ENCODE data around the gene PSD2. TPM values are rescaled to one million over a fixed set of nuclear protein-coding genes. Genes with fewer than 3 reads are reported as not detected.

PSD2 gene
- total and polyA plus RNA-seq, 5 donors from 2014 or later, result not detected

DNA sequence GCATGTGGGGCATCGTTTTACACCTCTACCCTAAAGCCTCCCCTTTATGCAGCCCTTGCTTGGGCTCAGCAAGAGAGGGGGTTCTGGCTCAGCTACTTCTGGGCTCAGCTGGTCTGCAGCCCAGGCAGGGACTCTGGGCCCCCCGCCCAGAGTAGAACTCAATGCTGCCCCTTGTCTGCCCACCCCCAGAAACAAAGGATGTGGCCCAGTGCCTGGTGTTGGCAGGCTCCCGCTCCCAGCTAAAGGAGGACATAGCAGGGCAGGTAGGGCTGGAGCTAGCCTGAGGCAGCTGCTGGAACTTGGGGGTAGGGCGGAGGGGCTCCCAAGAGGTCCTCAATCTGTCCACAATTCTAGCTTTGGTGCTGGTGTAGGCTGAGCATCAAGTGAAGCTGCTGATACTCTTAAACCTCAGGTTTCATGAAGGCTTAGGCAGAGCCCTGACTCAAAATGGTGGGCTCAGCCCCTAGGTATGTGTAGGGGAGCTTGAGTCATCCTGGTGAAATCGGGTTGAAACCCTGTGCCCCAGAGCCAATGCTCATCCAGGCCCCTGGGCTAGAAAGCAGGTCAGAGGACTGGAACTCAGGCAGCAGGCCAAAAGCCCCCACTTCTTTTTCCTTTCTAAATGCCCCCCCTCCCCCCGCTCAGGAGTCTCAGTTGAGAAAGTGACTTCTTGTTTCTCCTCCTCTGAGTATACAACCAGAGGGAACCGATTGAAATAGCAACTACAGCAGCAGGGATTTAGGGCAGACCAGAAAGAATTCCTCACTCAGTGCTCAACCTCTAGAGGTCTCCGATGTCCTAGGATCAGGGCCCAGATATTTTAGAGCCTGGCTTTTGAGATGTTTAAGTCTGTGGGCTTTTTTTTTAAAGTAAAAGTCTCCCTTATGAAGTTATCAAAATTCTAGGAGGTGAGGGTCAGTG, 11.4 kb downstream of the PSD2 start:
- Histone ChIP-seq H3K9me3 (ENCODE audit: control insufficient read depth in 2 of 2, low read length in 2 of 2) (no peaks in the 10 kb centered on the region), H3K27ac (ENCODE audit: insufficient read depth, low read length, poor library complexity, severe bottlenecking) (no peak overlapping the region), H3K4me3 (ENCODE audit: low read depth, low read length) (no peak overlapping the region), H3K36me3 (ENCODE audit: control insufficient read depth, insufficient read depth, low read length) (no peaks in the 10 kb centered on the region), H3K4me1 (ENCODE audit: control insufficient read depth, insufficient read depth, low read length, poor library complexity, severe bottlenecking) (no peaks in the 10 kb centered on the region), H3K27me3 (ENCODE audit: control insufficient read depth, insufficient read depth, low read length) (no peaks in the 10 kb centered on the region)
- DNase-seq (no peak), ATAC-seq (ENCODE audit: low read depth in 2 of 2) (no peak)
- no peaks in the 10 kb centered on the region for H3K36me3 Mint-ChIP-seq
- no peak overlapping the region for H3K4me3 Mint-ChIP-seq
- H3K4me1 Mint-ChIP-seq, result no peaks in the 10 kb centered on the region
- no peak overlapping the region for H3K27ac Mint-ChIP-seq
- H3K27me3 Mint-ChIP-seq, result peaks cover 22% of the 10 kb centered on the region
- no peaks in the 10 kb centered on the region for H3K9me3 Mint-ChIP-seq

GRCh38 chr5:139807647-139808030, 12.0 kb downstream of the PSD2 start:
- Mint-ChIP-seq H3K9me3 (no peaks in the 10 kb centered on the region), H3K4me1 (no peaks in the 10 kb centered on the region), H3K27ac (no peak overlapping the region), H3K36me3 (no peaks in the 10 kb centered on the region), H3K4me3 (no peak overlapping the region), H3K27me3 (peaks cover 24% of the 10 kb centered on the region)
- Histone ChIP-seq H3K27ac (ENCODE audit: insufficient read depth, low read length, poor library complexity, severe bottlenecking) (no peak overlapping the region), H3K4me3 (ENCODE audit: low read depth, low read length) (no peak overlapping the region), H3K4me1 (ENCODE audit: control insufficient read depth, insufficient read depth, low read length, poor library complexity, severe bottlenecking) (no peaks in the 10 kb centered on the region), H3K9me3 (ENCODE audit: control insufficient read depth in 2 of 2, low read length in 2 of 2) (no peaks in the 10 kb centered on the region), H3K27me3 (ENCODE audit: control insufficient read depth, insufficient read depth, low read length) (no peaks in the 10 kb centered on the region), H3K36me3 (ENCODE audit: control insufficient read depth, insufficient read depth, low read length) (no peaks in the 10 kb centered on the region)
- DNase-seq (no peak), ATAC-seq (ENCODE audit: low read depth in 2 of 2) (no peak)

- Mint-ChIP-seq H3K4me3 (no peak overlapping the region), H3K27ac (no peak overlapping the region), H3K27me3 (peaks cover 24% of the 10 kb centered on the region), H3K36me3 (no peaks in the 10 kb centered on the region), H3K4me1 (no peaks in the 10 kb centered on the region), H3K9me3 (peaks cover 0 to 2% (median 0%) of the 10 kb centered on the region in 7 donors)
- Histone ChIP-seq H3K36me3 (ENCODE audit: control insufficient read depth, insufficient read depth, low read length) (no peaks in the 10 kb centered on the region), H3K4me3 (ENCODE audit: low read depth, low read length) (no peak overlapping the region), H3K27ac (ENCODE audit: insufficient read depth, low read length, poor library complexity, severe bottlenecking) (no peak overlapping the region), H3K9me3 (ENCODE audit: control insufficient read depth in 2 of 2, low read length in 2 of 2) (no peaks in the 10 kb centered on the region), H3K4me1 (ENCODE audit: control insufficient read depth, insufficient read depth, low read length, poor library complexity, severe bottlenecking) (no peaks in the 10 kb centered on the region), H3K27me3 (ENCODE audit: control insufficient read depth, insufficient read depth, low read length) (no peaks in the 10 kb centered on the region)
- ATAC-seq (ENCODE audit: low read depth in 2 of 2), result no peak
- peak in 1 of 3 donors; percentile 15 for DNase-seq
These were observed 13.1 kb downstream of the PSD2 start for GRCh38 chr5:139808481-139809330.

GRCh38 chr5:139809331-139809810, 13.8 kb downstream of the PSD2 start:
- H3K9me3 Mint-ChIP-seq, result peaks cover 0 to 2% (median 0%) of the 10 kb centered on the region in 7 donors
- no peak for ATAC-seq (ENCODE audit: low read depth in 2 of 2)
- Histone ChIP-seq H3K4me1 (ENCODE audit: control insufficient read depth, insufficient read depth, low read length, poor library complexity, severe bottlenecking) (no peaks in the 10 kb centered on the region), H3K4me3 (ENCODE audit: low read depth, low read length) (no peak overlapping the region), H3K36me3 (ENCODE audit: control insufficient read depth, insufficient read depth, low read length) (no peaks in the 10 kb centered on the region), H3K27ac (ENCODE audit: insufficient read depth, low read length, poor library complexity, severe bottlenecking) (no peak overlapping the region), H3K27me3 (ENCODE audit: control insufficient read depth, insufficient read depth, low read length) (no peaks in the 10 kb centered on the region), H3K9me3 (ENCODE audit: control insufficient read depth in 2 of 2, low read length in 2 of 2) (no peaks in the 10 kb centered on the region)
- H3K4me1 Mint-ChIP-seq, result no peaks in the 10 kb centered on the region
- H3K27me3 Mint-ChIP-seq, result peaks cover 24% of the 10 kb centered on the region
- DNase-seq, result no peak
- H3K4me3 Mint-ChIP-seq, result no peak overlapping the region
- no peaks in the 10 kb centered on the region for H3K36me3 Mint-ChIP-seq
- no peak overlapping the region for H3K27ac Mint-ChIP-seq

GRCh38 chr5:139810341-139811273, 15.0 kb downstream of the PSD2 start:
- no peaks in the 10 kb centered on the region for H3K36me3 Mint-ChIP-seq
- no peak overlapping the region for H3K27ac Mint-ChIP-seq
- H3K4me1 Mint-ChIP-seq, result no peaks in the 10 kb centered on the region
- no peak overlapping the region for H3K4me3 Mint-ChIP-seq
- Histone ChIP-seq H3K36me3 (ENCODE audit: control insufficient read depth, insufficient read depth, low read length) (no peaks in the 10 kb centered on the region), H3K9me3 (ENCODE audit: control insufficient read depth in 2 of 2, low read length in 2 of 2) (no peaks in the 10 kb centered on the region), H3K27me3 (ENCODE audit: control insufficient read depth, insufficient read depth, low read length) (no peaks in the 10 kb centered on the region), H3K27ac (ENCODE audit: insufficient read depth, low read length, poor library complexity, severe bottlenecking) (no peak overlapping the region), H3K4me3 (ENCODE audit: low read depth, low read length) (no peak overlapping the region), H3K4me1 (ENCODE audit: control insufficient read depth, insufficient read depth, low read length, poor library complexity, severe bottlenecking) (no peaks in the 10 kb centered on the region)
- no peak for ATAC-seq (ENCODE audit: low read depth in 2 of 2)
- no peak for DNase-seq
- peaks cover 0 to 3% (median 0%) of the 10 kb centered on the region in 7 donors for H3K9me3 Mint-ChIP-seq
- H3K27me3 Mint-ChIP-seq, result peaks cover 24% of the 10 kb centered on the region

- H3K36me3 Mint-ChIP-seq, result no peaks in the 10 kb centered on the region
- peaks cover 22% of the 10 kb centered on the region for H3K27me3 Mint-ChIP-seq
- DNase-seq, result no peak
- no peak overlapping the region for H3K27ac ChIP-seq (ENCODE audit: insufficient read depth, low read length, poor library complexity, severe bottlenecking)
- no peaks in the 10 kb centered on the region for H3K4me1 ChIP-seq (ENCODE audit: control insufficient read depth, insufficient read depth, low read length, poor library complexity, severe bottlenecking)
- H3K4me3 ChIP-seq (ENCODE audit: low read depth, low read length), result no peak overlapping the region
- no peak overlapping the region for H3K4me3 Mint-ChIP-seq
- H3K9me3 ChIP-seq (ENCODE audit: control insufficient read depth in 2 of 2, low read length in 2 of 2), result no peaks in the 10 kb centered on the region
- no peaks in the 10 kb centered on the region for H3K27me3 ChIP-seq (ENCODE audit: control insufficient read depth, insufficient read depth, low read length)
- no peaks in the 10 kb centered on the region for H3K4me1 Mint-ChIP-seq
- peaks cover 0 to 3% (median 0%) of the 10 kb centered on the region in 7 donors for H3K9me3 Mint-ChIP-seq
- no peak for ATAC-seq (ENCODE audit: low read depth in 2 of 2)
- H3K27ac Mint-ChIP-seq, result no peak overlapping the region
- no peaks in the 10 kb centered on the region for H3K36me3 ChIP-seq (ENCODE audit: control insufficient read depth, insufficient read depth, low read length)
These were observed 15.6 kb downstream of the PSD2 start for GRCh38 chr5:139811274-139811607.

- H3K27ac ChIP-seq (ENCODE audit: insufficient read depth, low read length, poor library complexity, severe bottlenecking), result no peak overlapping the region
- no peaks in the 10 kb centered on the region for H3K27me3 ChIP-seq (ENCODE audit: control insufficient read depth, insufficient read depth, low read length)
- Mint-ChIP-seq H3K27ac (no peak overlapping the region), H3K27me3 (peaks cover 18% of the 10 kb centered on the region), H3K4me1 (no peaks in the 10 kb centered on the region), H3K9me3 (peaks cover 0 to 3% (median 0%) of the 10 kb centered on the region in 7 donors), H3K4me3 (no peak overlapping the region), H3K36me3 (no peaks in the 10 kb centered on the region)
- ATAC-seq (ENCODE audit: low read depth in 2 of 2), result no peak
- DNase-seq, result no peak
- H3K4me1 ChIP-seq (ENCODE audit: control insufficient read depth, insufficient read depth, low read length, poor library complexity, severe bottlenecking), result no peaks in the 10 kb centered on the region
- no peaks in the 10 kb centered on the region for H3K36me3 ChIP-seq (ENCODE audit: control insufficient read depth, insufficient read depth, low read length)
- H3K9me3 ChIP-seq (ENCODE audit: control insufficient read depth in 2 of 2, low read length in 2 of 2), result no peaks in the 10 kb centered on the region
- no peak overlapping the region for H3K4me3 ChIP-seq (ENCODE audit: low read depth, low read length)
These were observed 16.7 kb downstream of the PSD2 start for GRCh38 chr5:139812323-139812722.
